Measurements from ENCODE around the gene TNS3.

DNA sequence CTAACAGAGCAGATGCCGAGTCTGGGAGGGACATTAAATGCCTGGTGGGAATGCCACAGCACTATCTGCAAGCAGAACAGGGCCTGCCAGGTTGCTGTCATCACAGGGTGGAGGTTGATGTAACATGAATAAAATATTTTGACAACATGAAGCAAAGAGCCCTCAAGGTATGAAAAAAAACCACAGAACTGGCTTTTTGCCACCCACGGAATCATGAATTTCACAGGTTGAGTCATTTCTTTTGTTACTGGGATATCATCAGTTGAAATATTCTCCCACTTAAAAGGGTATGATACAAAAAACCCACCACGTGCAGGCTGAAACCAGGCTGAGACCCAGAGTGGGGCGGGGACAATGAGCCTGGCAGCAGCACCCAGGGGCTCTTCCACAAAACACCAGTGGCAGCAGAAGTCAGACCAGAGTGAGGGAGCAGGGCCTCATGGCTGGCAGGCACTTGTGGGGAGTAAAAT, 220.1 kb downstream of the TNS3 start:
- TF ChIP-seq FOSL2 (IDR thresholded peaks at IDR 0.05; ENCODE audit: borderline replicate concordance, low read depth), result peak; percentile 50; the same call in 1 of the 2 replicates
- TF ChIP-seq CTCF (IDR thresholded peaks at IDR 0.05), result no peak
- TF ChIP-seq YY1 (IDR thresholded peaks at IDR 0.05; ENCODE audit: low read depth), result no peak
- no peak for TF ChIP-seq FOXJ3 (CRISPR knock-in tag; IDR thresholded peaks at IDR 0.05)
- peak; percentile 87 for TF ChIP-seq POLR2AphosphoS5 (IDR thresholded peaks at IDR 0.05; ENCODE audit: low read depth, low read length)
- no peak for TF ChIP-seq RAD21 (IDR thresholded peaks at IDR 0.05; ENCODE audit: low read length)
- TF ChIP-seq SIN3A (IDR thresholded peaks at IDR 0.05; ENCODE audit: borderline replicate concordance, low read depth, low read length), result peak; percentile 90
- TF ChIP-seq CHD2 (IDR thresholded peaks at IDR 0.05; ENCODE audit: low read length, partially characterized antibody), result no peak

All from SK-N-SH (cell line).